T-cell (primary cell): Measurements from ENCODE around the gene CUTA. TPM values are rescaled to one million over a fixed set of nuclear protein-coding genes. Genes with fewer than 3 reads are reported as not detected.

ENCODE experiments used
- ATAC-seq, 4 experiments: fragments of 200-7000 bp in 3 of 4; fragments of 150-1000 bp in 1 of 4; cut with Tn5 transposase; replicated peaks in 1 of 4; 1 replicate in 3 of 4; 2 replicates in 1 of 4; pipeline ENCODE4 v1.10.0; 2021; ENCODE audit warnings: moderate library complexity in 3 of 4, mild to moderate bottlenecking in 2 of 4, moderate number of reproducible peaks in 1 of 4
- CTCF ChIA-PET, 2 donors: fragments of 300-600 bp; sonication (Branson Sonifier 250); formaldehyde crosslinking; loops; one replicate each; lab custom pipeline; 2022; ENCODE audit warnings: antibody characterized with exemption in 2 of 2; lab: Charles Lee
- POLR2A ChIA-PET, 2 donors: fragments of 300-600 bp; sonication (Branson Sonifier 250); formaldehyde crosslinking; loops; one replicate each; lab custom pipeline; 2022; ENCODE audit warnings: antibody characterized with exemption in 2 of 2; lab: Charles Lee
- DNase-seq, 35 experiments: peaks; one replicate each; pipeline versions ENCODE4 v3.0.0 to v3.0.0-alpha.2; 2013 to 2023
- H3K27ac ChIP-seq: one replicate; pipeline ENCODE4 v1.5.1; 2013; ENCODE audit warnings: low read length
- H3K27me3 ChIP-seq, 2 experiments: replicated peaks in 1 of 2; 1 replicate in 1 of 2; 2 replicates in 1 of 2; pipeline versions ENCODE4 v1.6.1 to v1.7.0; 2013; ENCODE audit warnings: low read length in 1 of 2, mixed read lengths in 1 of 2; ENCODE audit not compliant: control insufficient read depth in 2 of 2, insufficient read depth in 2 of 2; ENCODE audit errors: extremely low read depth in 1 of 2
- H3K36me3 ChIP-seq, 2 donors: 1 replicate in 1 of 2; 2 replicates in 1 of 2; pipeline versions ENCODE4 v1.6.1 to v1.7.0; 2013; ENCODE audit warnings: low read length in 1 of 2; ENCODE audit not compliant: control insufficient read depth in 2 of 2, insufficient read depth in 1 of 2; ENCODE audit errors: extremely low read depth in 1 of 2
- H3K4me1 ChIP-seq, 2 experiments: 1 replicate in 1 of 2; 2 replicates in 1 of 2; pipeline versions ENCODE4 v1.6.1 to v1.7.0; 2013; ENCODE audit warnings: low read length in 2 of 2, mixed read lengths in 1 of 2; ENCODE audit not compliant: insufficient read depth in 2 of 2, control insufficient read depth in 1 of 2; ENCODE audit errors: extremely low read depth in 1 of 2
- H3K4me3 ChIP-seq, 2 donors: 1 replicate in 1 of 2; 2 replicates in 1 of 2; pipeline versions ENCODE4 v1.5.1 to v1.7.0; 2013; ENCODE audit warnings: mild to moderate bottlenecking in 2 of 2, low read length in 1 of 2, moderate library complexity in 1 of 2; ENCODE audit not compliant: control insufficient read depth in 1 of 2; ENCODE audit errors: extremely low read depth in 1 of 2
- H3K9me3 ChIP-seq: 2 replicates; pipeline ENCODE4 v1.7.0; 2013
- H3K27ac Mint-ChIP-seq, 2 donors: one replicate each; pipeline ENCODE4 v1.8.0; 2020 to 2021; ENCODE audit warnings: mild to moderate bottlenecking in 2 of 2, mixed read lengths in 2 of 2
- H3K27me3 Mint-ChIP-seq, 2 donors: one replicate each; pipeline ENCODE4 v1.8.0; 2021 to 2022; ENCODE audit warnings: mixed read lengths in 2 of 2
- H3K36me3 Mint-ChIP-seq: one replicate; pipeline ENCODE4 v1.8.0; 2021; ENCODE audit warnings: mixed read lengths
- H3K4me1 Mint-ChIP-seq, 3 donors: one replicate each; pipeline ENCODE4 v1.8.0; 2020 to 2022; ENCODE audit warnings: mixed read lengths in 3 of 3, mild to moderate bottlenecking in 1 of 3
- H3K4me3 Mint-ChIP-seq, 3 donors: one replicate each; pipeline ENCODE4 v1.8.0; 2020 to 2022; ENCODE audit warnings: mild to moderate bottlenecking in 3 of 3, mixed read lengths in 3 of 3, moderate library complexity in 3 of 3
- H3K9me3 Mint-ChIP-seq, 3 donors: one replicate each; pipeline ENCODE4 v1.8.0; 2020 to 2022; ENCODE audit warnings: mixed read lengths in 3 of 3
- WGBS: methylation state at CpG from one replicate; pipeline ENCODE4 v1.1.5; 2013; ENCODE audit warnings: missing lambda C conversion rate; ENCODE audit not compliant: insufficient coverage; 5-methylcytosine and 5-hydroxymethylcytosine counted together
- total RNA-seq, 35 experiments: library from RNA in 6 of 35; stranded (reverse) in 6 of 35; fragments of 120-200 nt in 1 of 35; gene quantifications; one replicate each; pipeline versions ENCODE4 v1.2.1 to v1.2.4 and lab custom pipeline; 2013 to 2026

CUTA gene
- total RNA-seq, 5 donors from 2014 or later (not counting 1 experiment from before 2014, with no cell fraction given), result 169 to 184 (median 176) TPM

DNA sequence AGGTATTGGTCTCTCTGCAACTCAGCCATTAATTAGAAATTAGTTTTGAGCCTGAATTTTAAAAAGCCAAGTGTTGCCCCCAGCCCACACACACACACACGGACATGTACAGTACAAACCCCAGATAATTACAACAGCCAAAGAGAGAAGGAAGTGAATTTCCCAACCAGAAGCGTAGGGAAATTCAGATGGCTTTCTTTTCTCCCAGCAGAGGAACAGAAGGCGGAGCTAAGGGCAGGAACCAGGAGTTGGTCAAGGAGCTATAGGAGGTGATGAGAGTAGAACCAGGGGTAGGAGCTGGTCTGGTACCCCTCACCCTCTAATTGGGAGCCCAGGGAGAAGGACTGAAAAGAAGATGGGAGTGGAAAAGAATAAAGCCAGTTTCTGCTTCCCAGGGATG lies 32.5 kb upstream of the CUTA start:
- ATAC-seq (no peak), DNase-seq (no peak)
- H3K27ac Mint-ChIP-seq, result peak overlapping the region; percentile 23 to 38
- no peak overlapping the region for H3K4me3 ChIP-seq
- H3K27ac ChIP-seq, result no peak overlapping the region
- no peaks in the 10 kb centered on the region for H3K27me3 ChIP-seq
- no peaks in the 10 kb centered on the region for H3K9me3 Mint-ChIP-seq
- no peaks in the 10 kb centered on the region for H3K27me3 Mint-ChIP-seq
- peaks cover 10 to 31% of the 10 kb centered on the region in 2 experiments for H3K4me1 ChIP-seq
- peaks cover 26 to 46% (median 37%) of the 10 kb centered on the region in 3 donors for H3K4me1 Mint-ChIP-seq
- no CpG with 5 or more reads among the region's 3 CpGs for WGBS
- ChIA-PET POLR2A (no interaction called here), CTCF (interaction anchor here in 1 of 2 donors (0.6 to 1.2 kb wide), 3 partner anchors 9 to 715 kb away, joined by 3 read pairs; no protein-coding TSS in a partner anchor)
- peaks cover 7 to 27% of the 10 kb centered on the region in 2 donors for H3K36me3 ChIP-seq
- no peak overlapping the region for H3K4me3 Mint-ChIP-seq
- peaks cover 29% of the 10 kb centered on the region for H3K36me3 Mint-ChIP-seq
- H3K9me3 ChIP-seq, result no peaks in the 10 kb centered on the region

DNA sequence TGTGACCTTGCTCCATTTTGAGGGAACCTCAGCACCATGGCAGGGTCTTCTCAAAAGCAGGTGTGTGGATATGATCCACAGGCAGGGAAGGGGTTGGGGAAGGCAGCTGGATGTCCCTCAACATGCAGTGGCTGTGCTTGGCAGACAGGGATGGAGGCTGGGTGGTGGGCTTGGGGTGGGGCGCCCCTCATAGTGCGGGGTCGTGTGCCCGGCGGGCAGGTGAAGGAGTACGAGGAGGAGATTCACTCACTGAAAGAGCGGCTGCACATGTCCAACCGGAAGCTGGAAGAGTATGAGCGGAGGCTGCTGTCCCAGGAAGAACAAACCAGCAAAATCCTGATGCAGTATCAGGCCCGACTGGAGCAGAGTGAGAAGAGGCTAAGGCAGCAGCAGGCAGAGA lies 28.4 kb upstream of the CUTA start:
- ChIA-PET CTCF (no interaction called here), POLR2A (interaction anchor here in 1 of 2 donors (0.6 kb wide), 1 partner anchor 229 kb away, joined by 5 read pairs; no protein-coding TSS in a partner anchor)
- H3K4me1 Mint-ChIP-seq, result peaks cover under 1 to 16% (median 8%) of the 10 kb centered on the region in 3 donors
- H3K4me3 Mint-ChIP-seq, result no peak overlapping the region
- H3K27ac Mint-ChIP-seq, result no peak overlapping the region
- WGBS, result 95% methylated on average over 10 of the region's 10 CpGs
- Histone ChIP-seq H3K4me3 (no peak overlapping the region), H3K36me3 (peaks cover 18 to 52% of the 10 kb centered on the region in 2 donors), H3K4me1 (no peaks in the 10 kb centered on the region), H3K9me3 (no peaks in the 10 kb centered on the region), H3K27ac (no peak overlapping the region), H3K27me3 (no peaks in the 10 kb centered on the region)
- H3K27me3 Mint-ChIP-seq, result no peaks in the 10 kb centered on the region
- ATAC-seq (no peak), DNase-seq (no peak)
- peaks cover 47% of the 10 kb centered on the region for H3K36me3 Mint-ChIP-seq
- no peaks in the 10 kb centered on the region for H3K9me3 Mint-ChIP-seq

DNA sequence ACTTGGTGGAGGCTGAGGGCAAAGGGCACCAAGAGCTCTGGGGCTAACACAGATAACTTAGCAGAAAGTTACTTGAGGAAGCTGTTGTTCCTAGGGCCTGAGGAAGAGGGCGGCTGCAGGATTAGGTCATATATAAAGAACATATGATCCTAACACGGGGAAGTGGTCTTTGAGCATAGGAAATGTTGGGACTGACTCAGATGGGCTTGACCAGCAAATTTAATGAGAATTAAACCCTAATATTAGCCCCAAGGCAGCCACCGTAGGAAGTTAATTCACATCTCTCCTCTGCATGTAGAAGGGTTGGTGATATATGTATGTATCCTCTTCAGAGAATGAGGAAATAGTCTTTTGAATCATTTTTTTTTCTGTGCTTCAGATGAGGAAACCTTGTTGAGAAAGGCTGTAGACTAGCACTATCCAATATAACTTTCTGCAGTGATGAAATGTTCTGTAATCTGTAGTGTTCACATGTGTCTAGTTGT lies 27.3 kb upstream of the CUTA start:
- Histone ChIP-seq H3K36me3 (peaks cover 24 to 57% of the 10 kb centered on the region in 2 donors), H3K27me3 (no peaks in the 10 kb centered on the region), H3K4me1 (no peaks in the 10 kb centered on the region), H3K4me3 (no peak overlapping the region), H3K27ac (no peak overlapping the region), H3K9me3 (no peaks in the 10 kb centered on the region)
- Mint-ChIP-seq H3K36me3 (peaks cover 50% of the 10 kb centered on the region), H3K4me1 (peaks cover 0 to 16% (median 7%) of the 10 kb centered on the region in 3 donors), H3K9me3 (no peaks in the 10 kb centered on the region), H3K27ac (peak overlapping the region in 1 of 2 donors; percentile 3), H3K4me3 (no peak overlapping the region), H3K27me3 (no peaks in the 10 kb centered on the region)
- ChIA-PET POLR2A (no interaction called here), CTCF (no interaction called here)
- ATAC-seq, result no peak
- WGBS, result no CpG with 5 or more reads among the region's 3 CpGs
- no peak for DNase-seq

DNA sequence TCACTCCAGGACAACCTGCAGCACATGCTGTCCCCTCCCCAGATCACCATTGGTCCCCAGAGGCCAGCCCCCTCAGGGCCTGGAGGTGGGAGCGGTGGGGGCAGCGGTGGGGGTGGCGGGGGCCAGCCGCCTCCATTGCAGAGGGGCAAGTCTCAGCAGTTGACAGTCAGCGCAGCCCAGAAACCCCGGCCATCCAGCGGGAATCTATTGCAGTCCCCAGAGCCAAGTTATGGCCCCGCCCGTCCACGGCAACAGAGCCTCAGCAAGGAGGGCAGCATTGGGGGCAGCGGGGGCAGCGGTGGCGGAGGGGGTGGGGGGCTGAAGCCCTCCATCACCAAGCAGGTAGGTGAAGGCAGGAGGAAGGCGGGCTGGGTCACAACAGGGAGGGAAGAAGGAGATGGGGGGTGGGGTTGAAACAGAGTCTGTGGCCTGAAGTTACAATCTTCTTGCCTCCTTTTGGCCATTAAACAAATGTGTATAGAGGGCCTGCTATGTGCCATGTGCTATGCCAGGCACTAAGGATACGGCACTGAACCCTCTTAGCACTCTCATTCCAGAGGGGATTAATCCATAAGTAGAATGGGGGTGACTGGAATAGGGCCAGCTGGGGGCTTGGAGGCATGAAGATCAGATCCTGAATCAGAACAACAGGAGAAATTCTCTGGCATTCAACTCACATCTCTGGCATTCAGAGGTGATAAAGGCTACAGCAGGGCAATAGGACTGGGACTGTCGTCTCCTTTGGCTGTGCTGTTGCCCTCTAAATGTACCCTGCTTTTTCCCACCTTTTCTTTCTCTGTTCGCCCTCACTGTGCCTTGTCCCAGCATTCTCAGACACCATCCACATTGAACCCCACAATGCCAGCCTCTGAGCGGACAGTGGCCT lies 26.0 kb upstream of the CUTA start:
- H3K27me3 Mint-ChIP-seq, result no peaks in the 10 kb centered on the region
- ChIA-PET CTCF (no interaction called here), POLR2A (no interaction called here)
- 97% methylated on average over 7 of the region's 18 CpGs for WGBS
- H3K4me3 Mint-ChIP-seq, result no peak overlapping the region
- no peak for DNase-seq
- H3K27ac Mint-ChIP-seq, result peak overlapping the region in 1 of 2 donors; percentile 5
- Histone ChIP-seq H3K4me3 (no peak overlapping the region), H3K9me3 (no peaks in the 10 kb centered on the region), H3K27ac (no peak overlapping the region), H3K4me1 (no peaks in the 10 kb centered on the region), H3K27me3 (no peaks in the 10 kb centered on the region), H3K36me3 (peaks cover 24 to 65% of the 10 kb centered on the region in 2 donors)
- peaks cover 2 to 13% (median 6%) of the 10 kb centered on the region in 3 donors for H3K4me1 Mint-ChIP-seq
- peaks cover 53% of the 10 kb centered on the region for H3K36me3 Mint-ChIP-seq
- ATAC-seq, result no peak
- H3K9me3 Mint-ChIP-seq, result no peaks in the 10 kb centered on the region

DNA sequence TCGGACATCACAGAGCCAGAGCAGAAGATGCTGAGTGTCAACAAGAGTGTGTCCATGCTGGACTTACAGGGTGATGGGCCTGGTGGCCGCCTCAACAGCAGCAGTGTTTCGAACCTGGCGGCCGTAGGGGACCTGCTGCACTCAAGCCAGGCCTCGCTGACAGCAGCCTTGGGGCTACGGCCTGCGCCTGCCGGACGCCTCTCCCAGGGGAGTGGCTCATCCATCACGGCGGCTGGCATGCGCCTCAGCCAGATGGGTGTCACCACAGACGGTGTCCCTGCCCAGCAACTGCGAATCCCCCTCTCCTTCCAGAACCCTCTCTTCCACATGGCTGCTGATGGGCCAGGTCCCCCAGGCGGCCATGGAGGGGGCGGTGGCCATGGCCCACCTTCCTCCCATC lies 25.1 kb upstream of the CUTA start:
- no peak overlapping the region for H3K4me3 ChIP-seq
- H3K27ac Mint-ChIP-seq, result no peak overlapping the region
- DNase-seq (no peak), ATAC-seq (no peak)
- H3K27me3 ChIP-seq, result no peaks in the 10 kb centered on the region
- H3K27me3 Mint-ChIP-seq, result no peaks in the 10 kb centered on the region
- peaks cover 2 to 5% (median 2%) of the 10 kb centered on the region in 3 donors for H3K4me1 Mint-ChIP-seq
- no peaks in the 10 kb centered on the region for H3K9me3 Mint-ChIP-seq
- WGBS, result 95% methylated on average over 15 of the region's 17 CpGs
- peaks cover 19 to 65% of the 10 kb centered on the region in 2 donors for H3K36me3 ChIP-seq
- ChIA-PET CTCF (no interaction called here), POLR2A (no interaction called here)
- no peak overlapping the region for H3K4me3 Mint-ChIP-seq
- H3K36me3 Mint-ChIP-seq, result peaks cover 51% of the 10 kb centered on the region
- peaks cover 0 to 2% of the 10 kb centered on the region in 2 experiments for H3K4me1 ChIP-seq
- H3K9me3 ChIP-seq, result no peaks in the 10 kb centered on the region
- H3K27ac ChIP-seq, result no peak overlapping the region

DNA sequence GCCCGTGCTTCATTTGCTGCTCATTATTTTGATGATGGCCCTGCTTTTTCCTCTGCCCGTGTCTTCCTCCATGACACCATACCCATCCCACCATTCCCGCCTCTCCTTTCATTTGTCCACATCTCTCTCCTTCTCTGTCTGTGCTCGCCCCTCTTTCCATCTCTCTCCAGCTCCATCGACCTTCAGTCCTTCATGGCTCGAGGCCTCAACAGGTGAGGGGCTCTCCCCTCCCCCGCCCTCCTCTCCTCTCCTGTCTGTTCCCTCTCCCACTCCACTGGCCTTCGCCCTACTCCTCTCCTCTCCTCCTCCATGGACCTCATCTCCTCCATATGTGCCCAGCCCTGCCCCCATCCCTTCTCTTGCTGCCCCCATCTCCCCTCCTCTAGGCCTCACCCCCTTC lies 24.4 kb upstream of the CUTA start:
- POLR2A ChIA-PET, result no interaction called here
- Histone ChIP-seq H3K27me3 (no peaks in the 10 kb centered on the region), H3K36me3 (peaks cover 17 to 68% of the 10 kb centered on the region in 2 donors), H3K27ac (no peak overlapping the region), H3K9me3 (no peaks in the 10 kb centered on the region), H3K4me1 (peaks cover 0 to 2% of the 10 kb centered on the region in 2 experiments), H3K4me3 (no peak overlapping the region)
- Mint-ChIP-seq H3K27me3 (no peaks in the 10 kb centered on the region), H3K4me3 (no peak overlapping the region), H3K27ac (peak overlapping the region in 1 of 2 donors; percentile 44), H3K4me1 (peaks cover 0 to 2% (median 0%) of the 10 kb centered on the region in 3 donors), H3K36me3 (peaks cover 47% of the 10 kb centered on the region), H3K9me3 (no peaks in the 10 kb centered on the region)
- no peak for DNase-seq
- WGBS, result 93% methylated on average over 7 of the region's 8 CpGs
- CTCF ChIA-PET, result no interaction called here
- no peak for ATAC-seq
